ENCODE measurements around the gene PHOSPHO1.
"Not testable (repeated sequence)": the region's sequence is repeated elsewhere in the genome, so short reads cannot be mapped to it uniquely, and the experiment has no call there.

The PHOSPHO1 gene

GRCh38 chr17:49180998-49181635 lies 49.5 kb downstream of the PHOSPHO1 start:
- no peak for TF ChIP-seq CTCF (conservative IDR thresholded peaks at IDR 0.05; ENCODE audit: low read depth, low read length)
- no peak for DNase-seq (ENCODE audit: low read depth)
- no peak overlapping the region for H3K4me3 ChIP-seq (ENCODE audit: low read depth, low read length)

- peak; percentile 70 for DNase-seq (ENCODE audit: low read depth)
- peak; percentile 91 for TF ChIP-seq CTCF (conservative IDR thresholded peaks at IDR 0.05; ENCODE audit: low read depth, low read length)
Observed at GRCh38 chr17:49180303-49180702, 50.3 kb downstream of the PHOSPHO1 start.

GRCh38 chr17:49175978-49176377 lies 54.6 kb downstream of the PHOSPHO1 start:
- DNase-seq (ENCODE audit: low read depth); H3K4me3 ChIP-seq (ENCODE audit: low read depth, low read length): not testable (repeated sequence)

More at GRCh38 chr17:49180303-49180702, 50.3 kb downstream of the PHOSPHO1 start:
- no peak overlapping the region for H3K4me3 ChIP-seq (ENCODE audit: low read depth, low read length)

All from choroid plexus epithelial cell (primary cell).